Activated CD8-positive, alpha-beta memory T cell treated with anti-CD3 and anti-CD28 coated beads, Interleukin-2, amount 10 ng/mL, durations not matched to agents 7 days and 5 days (primary cell): ENCODE data around the gene DGAT2. TPM values are rescaled to one million over a fixed set of nuclear protein-coding genes. Genes with fewer than 3 reads are reported as not detected.
A peak's percentile ranks its signal among the peaks of the same experiment; 100 is the strongest.

Source experiments
- ATAC-seq: fragments of 150-1000 bp; cut with Tn5 transposase; one replicate; pipeline ENCODE4 v1.10.0; 2021; ENCODE audit warnings: moderate library complexity
- CTCF ChIA-PET: fragments of 350-600 bp; sonication (Branson Sonifier 250); formaldehyde crosslinking; loops from one replicate; lab custom pipeline; 2021; ENCODE audit warnings: antibody characterized with exemption; lab: Charles Lee
- DNase-seq: peaks from one replicate; pipeline ENCODE4 v3.0.0-alpha.2; 2020
- H3K27ac Mint-ChIP-seq: one replicate; pipeline ENCODE4 v1.8.0; 2021; ENCODE audit warnings: mild to moderate bottlenecking, mixed read lengths
- H3K27me3 Mint-ChIP-seq: one replicate; pipeline ENCODE4 v1.8.0; 2021; ENCODE audit warnings: mixed read lengths
- H3K36me3 Mint-ChIP-seq: one replicate; pipeline ENCODE4 v1.8.0; 2021; ENCODE audit warnings: mild to moderate bottlenecking, mixed read lengths
- H3K4me1 Mint-ChIP-seq: one replicate; pipeline ENCODE4 v1.8.0; 2021; ENCODE audit warnings: mixed read lengths
- H3K4me3 Mint-ChIP-seq: one replicate; pipeline ENCODE4 v1.8.0; 2021; ENCODE audit warnings: mild to moderate bottlenecking, moderate library complexity, mixed read lengths
- H3K9me3 Mint-ChIP-seq: one replicate; pipeline ENCODE4 v1.8.0; 2022; ENCODE audit warnings: low read depth, mixed read lengths
- total RNA-seq, 2 experiments: library from RNA; stranded (reverse); gene quantifications; one replicate each; pipeline ENCODE4 v1.2.3, GENCODE V29; 2021

The DGAT2 gene, protein sequence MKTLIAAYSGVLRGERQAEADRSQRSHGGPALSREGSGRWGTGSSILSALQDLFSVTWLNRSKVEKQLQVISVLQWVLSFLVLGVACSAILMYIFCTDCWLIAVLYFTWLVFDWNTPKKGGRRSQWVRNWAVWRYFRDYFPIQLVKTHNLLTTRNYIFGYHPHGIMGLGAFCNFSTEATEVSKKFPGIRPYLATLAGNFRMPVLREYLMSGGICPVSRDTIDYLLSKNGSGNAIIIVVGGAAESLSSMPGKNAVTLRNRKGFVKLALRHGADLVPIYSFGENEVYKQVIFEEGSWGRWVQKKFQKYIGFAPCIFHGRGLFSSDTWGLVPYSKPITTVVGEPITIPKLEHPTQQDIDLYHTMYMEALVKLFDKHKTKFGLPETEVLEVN
- 1 to 10 TPM; 1.5 to 1.8 TPM for total RNA-seq

DNA sequence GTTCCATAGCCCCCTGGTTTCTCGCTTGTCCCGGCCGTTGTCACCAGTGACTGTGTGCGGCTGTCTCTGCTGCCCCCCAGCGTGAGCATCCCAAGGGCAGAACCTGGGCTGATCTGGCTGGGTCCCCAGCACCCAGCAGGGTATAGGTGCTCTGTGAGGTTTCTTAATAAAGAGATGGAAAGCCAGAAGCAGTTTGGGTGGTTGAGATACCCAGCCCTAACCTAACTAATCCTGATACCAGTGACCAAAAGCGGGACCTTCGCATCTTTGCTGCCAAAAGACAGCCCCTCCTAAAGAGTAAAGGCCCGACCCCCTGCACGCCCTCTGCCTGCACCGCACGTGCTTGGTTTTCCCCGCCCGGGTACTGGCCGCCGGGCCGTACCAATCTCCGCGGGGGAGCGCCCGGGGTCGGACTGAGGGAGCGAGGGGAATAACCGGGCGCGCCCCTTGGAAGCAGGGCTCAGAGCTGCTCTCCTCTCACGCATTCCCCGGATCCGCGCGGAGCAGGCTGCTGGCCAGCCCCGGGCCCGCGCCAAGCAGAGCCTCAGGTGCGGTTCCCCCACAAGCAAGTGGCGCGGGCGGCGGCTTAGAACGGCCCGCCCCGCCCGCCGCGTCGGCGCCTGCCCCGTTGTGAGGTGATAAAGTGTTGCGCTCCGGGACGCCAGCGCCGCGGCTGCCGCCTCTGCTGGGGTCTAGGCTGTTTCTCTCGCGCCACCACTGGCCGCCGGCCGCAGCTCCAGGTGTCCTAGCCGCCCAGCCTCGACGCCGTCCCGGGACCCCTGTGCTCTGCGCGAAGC, at the start of gene DGAT2:
TSS of gene DGAT2 (plus strand) at position 667 of the 797 bp plus-strand sequence. CDS start 214 bp downstream, outside the sequence.
- H3K27me3 Mint-ChIP-seq: peaks cover 32% of the 10 kb centered on the region
- H3K27ac Mint-ChIP-seq: peak within 1 kb of the TSS; percentile 58
- peak; percentile 77 for DNase-seq
- no peaks in the 10 kb centered on the region for H3K9me3 Mint-ChIP-seq
- H3K36me3 Mint-ChIP-seq: no peaks in the 10 kb centered on the region
- ATAC-seq: peak; percentile 92
- CTCF ChIA-PET: interaction anchor here (1.0 to 1.5 kb wide), 2 partner anchors 9 to 13 kb away, joined by 4 to 5 read pairs; no protein-coding TSS in a partner anchor
- peaks cover 27% of the 10 kb centered on the region for H3K4me1 Mint-ChIP-seq
- peak within 1 kb of the TSS; percentile 57 for H3K4me3 Mint-ChIP-seq

DNA sequence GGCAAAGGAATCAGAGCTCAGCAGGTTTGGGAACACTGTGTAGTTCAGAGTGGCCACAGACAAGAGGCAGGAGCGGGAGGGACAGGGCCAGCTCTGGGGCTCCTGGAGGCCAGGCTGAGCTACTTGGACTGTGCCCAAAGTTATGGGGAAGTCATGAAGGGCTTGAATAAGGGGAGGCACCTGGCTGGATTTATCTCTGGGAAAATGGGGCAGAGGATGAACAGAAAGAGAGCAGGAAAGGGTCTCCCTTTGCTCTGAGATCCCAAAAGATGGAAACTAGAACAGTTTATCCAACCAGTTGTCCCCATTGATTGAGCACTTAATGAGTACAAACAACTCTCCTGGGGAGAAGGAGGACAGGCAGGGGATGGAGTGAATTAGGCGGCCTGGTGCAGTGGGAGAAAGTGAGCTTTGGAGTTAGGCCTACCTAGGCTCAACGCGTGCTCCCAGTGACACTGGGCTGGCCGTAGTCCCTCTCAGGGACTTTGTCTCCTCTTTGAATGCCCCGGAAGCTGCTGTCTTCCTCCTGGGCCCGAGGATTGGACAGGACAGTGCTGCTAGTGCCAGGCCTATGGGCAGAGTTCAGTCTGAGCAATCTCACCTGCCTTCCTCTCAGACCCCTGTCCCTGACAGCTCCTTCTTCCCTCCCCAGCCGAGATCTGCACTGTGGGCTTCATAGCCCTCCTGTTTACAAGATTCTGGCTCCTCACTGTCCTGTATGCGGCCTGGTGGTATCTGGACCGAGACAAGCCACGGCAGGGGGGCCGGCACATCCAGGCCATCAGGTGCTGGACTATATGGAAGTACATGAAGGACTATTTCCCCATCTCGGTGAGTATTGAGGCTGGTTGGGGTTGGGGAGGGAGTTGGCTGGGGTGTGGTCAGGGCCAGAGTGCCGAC, 49.0 kb upstream of the DGAT2 start:
- CTCF ChIA-PET: interaction anchor here (1.2 kb wide), 2 partner anchors 14 to 147 kb away, joined by 3 to 5 read pairs; no protein-coding TSS in a partner anchor
- Mint-ChIP-seq H3K9me3 (no peaks in the 10 kb centered on the region), H3K27ac (no peak overlapping the region), H3K36me3 (no peaks in the 10 kb centered on the region), H3K4me3 (no peak overlapping the region), H3K27me3 (peaks cover 5% of the 10 kb centered on the region), H3K4me1 (peaks cover 2% of the 10 kb centered on the region)
- DNase-seq (no peak), ATAC-seq (no peak)

DNA sequence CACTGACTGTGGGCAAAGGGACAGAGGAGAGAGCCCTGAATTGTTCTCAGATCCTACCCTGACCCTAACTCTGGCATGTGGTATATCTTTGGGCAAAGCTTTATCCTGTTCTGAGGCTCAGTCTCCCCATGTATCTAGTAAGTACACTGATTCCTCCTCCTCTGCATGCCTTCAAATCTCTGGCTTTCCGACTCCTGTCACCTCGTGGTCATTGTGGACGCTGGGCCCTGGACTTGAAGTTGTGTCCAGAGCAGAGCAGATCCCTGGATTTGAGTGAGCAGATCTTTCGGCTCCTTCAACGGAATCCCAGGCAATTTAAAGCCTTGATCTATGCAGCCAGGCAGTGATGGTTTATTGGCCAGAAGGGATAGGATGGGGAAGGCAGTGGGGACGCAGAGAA, 47.9 kb upstream of the DGAT2 start:
- Mint-ChIP-seq H3K27me3 (peaks cover 5% of the 10 kb centered on the region), H3K4me1 (peaks cover 2% of the 10 kb centered on the region), H3K9me3 (no peaks in the 10 kb centered on the region), H3K4me3 (no peak overlapping the region), H3K36me3 (no peaks in the 10 kb centered on the region), H3K27ac (no peak overlapping the region)
- no peak for DNase-seq
- no peak for ATAC-seq
- CTCF ChIA-PET: interaction anchor here (1.1 kb wide), 1 partner anchor 15 kb away, joined by 3 read pairs; no protein-coding TSS in a partner anchor

DNA sequence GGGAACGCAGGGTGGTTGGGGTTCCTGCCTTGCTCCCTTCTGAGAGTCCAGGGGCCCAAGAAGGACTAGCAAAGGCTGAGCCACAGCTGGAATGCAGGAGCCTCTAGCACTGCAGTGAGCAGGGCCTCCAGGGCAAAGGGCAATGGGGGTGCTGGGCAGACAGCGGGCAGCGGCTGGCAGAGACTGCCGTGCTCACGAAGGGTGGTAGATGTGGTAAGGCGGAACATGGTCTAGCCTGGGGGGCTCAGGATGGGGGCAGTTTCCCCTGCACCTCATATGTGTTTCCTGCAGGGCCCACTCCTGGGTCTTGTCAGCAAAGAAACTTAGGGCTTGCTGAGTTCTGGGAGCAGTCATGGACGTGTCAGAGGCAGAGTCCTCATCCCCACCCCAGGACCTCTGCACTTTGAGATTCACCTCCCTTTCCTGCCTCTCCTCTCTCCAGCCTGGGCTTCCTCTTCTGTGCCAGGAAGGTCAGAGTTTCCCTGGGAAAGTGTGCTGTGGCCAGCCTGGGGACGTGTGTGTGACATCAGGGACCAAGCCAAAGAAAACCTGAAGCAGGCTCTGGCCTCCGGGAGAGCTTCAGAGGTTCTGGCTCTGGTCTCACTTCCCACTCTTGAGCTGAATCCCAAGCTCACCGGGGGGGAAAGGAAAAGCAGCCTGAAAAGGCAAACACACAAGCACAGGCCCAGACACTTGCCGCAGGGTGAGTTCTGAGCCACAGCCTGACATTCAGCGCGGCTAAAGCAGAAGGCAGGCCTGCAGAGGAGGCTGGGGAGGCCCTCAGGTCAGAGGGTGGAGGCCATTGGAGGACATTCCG, 46.5 kb upstream of the DGAT2 start:
- no peak overlapping the region for H3K4me3 Mint-ChIP-seq
- no peak overlapping the region for H3K27ac Mint-ChIP-seq
- no peak for DNase-seq
- H3K36me3 Mint-ChIP-seq: no peaks in the 10 kb centered on the region
- H3K9me3 Mint-ChIP-seq: no peaks in the 10 kb centered on the region
- peaks cover 1% of the 10 kb centered on the region for H3K27me3 Mint-ChIP-seq
- CTCF ChIA-PET: interaction anchor here (0.9 to 2.9 kb wide), 9 partner anchors 8 to 430 kb away, joined by 3 to 27 read pairs (median 4); no protein-coding TSS in a partner anchor
- ATAC-seq: no peak
- H3K4me1 Mint-ChIP-seq: peaks cover 2% of the 10 kb centered on the region

DNA sequence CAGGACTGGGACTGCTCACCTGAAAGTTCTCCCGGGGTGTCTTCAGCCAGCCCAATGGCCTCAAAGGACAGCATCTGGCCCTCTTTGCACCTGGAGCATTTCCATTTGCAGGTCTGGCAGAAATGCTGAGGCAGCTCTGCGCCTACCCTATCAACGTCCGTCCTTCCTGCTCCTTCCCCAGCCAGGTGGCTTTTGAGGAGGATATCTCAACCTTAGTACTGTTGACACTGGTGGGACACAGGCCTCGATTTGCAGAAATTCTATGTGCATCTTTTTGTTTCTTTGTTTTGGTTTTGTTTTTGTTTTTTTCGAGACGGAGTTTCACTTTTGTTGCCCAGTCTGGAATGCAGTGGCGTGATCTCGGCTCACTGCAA, 45.9 kb upstream of the DGAT2 start:
- no peak for DNase-seq
- Mint-ChIP-seq H3K27me3 (no peaks in the 10 kb centered on the region), H3K4me3 (no peak overlapping the region), H3K4me1 (peaks cover 2% of the 10 kb centered on the region), H3K36me3 (no peaks in the 10 kb centered on the region), H3K27ac (no peak overlapping the region), H3K9me3 (no peaks in the 10 kb centered on the region)
- CTCF ChIA-PET: interaction anchor here (0.9 to 2.9 kb wide), 10 partner anchors 8 to 429 kb away, joined by 3 to 27 read pairs (median 4); no protein-coding TSS in a partner anchor
- ATAC-seq: no peak

DNA sequence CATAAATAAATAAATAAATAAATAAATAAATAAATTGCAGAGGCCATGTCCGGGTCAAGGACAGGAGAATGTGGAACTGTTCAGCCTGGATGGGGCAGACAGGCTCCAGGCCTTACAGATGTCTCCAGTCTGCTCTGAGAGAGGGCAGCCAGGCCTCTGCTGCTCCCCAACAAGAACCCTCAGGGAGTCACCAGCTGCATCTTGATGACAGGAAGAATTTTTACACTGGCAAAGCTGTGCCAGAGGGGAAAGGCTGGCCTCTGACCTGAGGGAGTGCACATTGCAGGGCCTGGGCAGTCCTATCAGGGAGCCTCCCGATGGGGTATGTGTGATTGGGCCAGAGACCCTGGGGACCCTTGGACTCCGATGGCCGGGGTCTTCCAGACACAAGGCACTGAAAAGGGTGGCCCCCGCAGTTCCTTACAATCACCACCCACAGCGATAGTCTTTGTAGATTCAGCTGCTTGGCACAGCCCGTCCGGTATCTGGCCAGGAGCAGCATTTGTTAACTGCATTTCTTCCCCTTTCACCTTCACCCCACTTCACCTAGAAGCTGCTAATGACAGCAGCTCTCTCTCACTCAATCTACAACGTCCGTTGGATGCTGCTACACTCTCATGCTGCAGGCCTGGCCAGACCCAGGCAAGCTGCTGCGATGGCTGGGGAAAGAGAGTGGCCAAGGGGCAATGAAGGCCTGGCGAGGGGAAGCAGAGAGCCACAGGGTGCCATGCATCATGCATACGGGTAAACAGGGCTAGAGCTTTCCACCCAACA, 42.8 kb upstream of the DGAT2 start:
- CTCF ChIA-PET: interaction anchor here (1.3 kb wide), 1 partner anchor 19 kb away, joined by 4 read pairs; no protein-coding TSS in a partner anchor
- no peaks in the 10 kb centered on the region for H3K27me3 Mint-ChIP-seq

DNA sequence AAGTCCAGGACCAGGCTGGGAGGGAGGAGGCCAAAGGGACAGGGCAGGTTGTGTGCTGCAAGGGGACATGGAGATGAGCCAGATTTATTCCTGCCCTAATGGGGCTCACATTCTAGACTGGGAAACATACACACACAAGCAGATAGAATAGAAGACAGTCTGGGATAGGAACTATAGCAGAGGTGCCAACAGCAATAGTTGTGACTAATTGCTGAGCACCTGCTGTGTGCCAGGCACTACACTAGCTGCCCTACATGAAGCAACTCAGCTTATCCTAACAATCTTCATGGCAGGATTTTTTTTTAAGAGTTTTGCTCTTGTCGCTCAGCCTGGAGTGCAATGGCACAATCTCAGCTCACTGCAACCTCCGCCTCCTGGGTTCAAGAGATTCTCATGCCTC, 39.6 kb upstream of the DGAT2 start:
- no peak for ATAC-seq
- no peaks in the 10 kb centered on the region for H3K36me3 Mint-ChIP-seq
- peaks cover 2% of the 10 kb centered on the region for H3K27me3 Mint-ChIP-seq
- CTCF ChIA-PET: no interaction called here
- no peaks in the 10 kb centered on the region for H3K9me3 Mint-ChIP-seq
- H3K4me3 Mint-ChIP-seq: no peak overlapping the region
- no peaks in the 10 kb centered on the region for H3K4me1 Mint-ChIP-seq
- no peak for DNase-seq
- H3K27ac Mint-ChIP-seq: no peak overlapping the region

More for the DNA sequence above, 42.8 kb upstream of the DGAT2 start:
- H3K4me1 Mint-ChIP-seq: peaks cover 2% of the 10 kb centered on the region
- no peak overlapping the region for H3K4me3 Mint-ChIP-seq
- H3K27ac Mint-ChIP-seq: peak overlapping the region; percentile 22
- ATAC-seq (no peak), DNase-seq (no peak)
- H3K9me3 Mint-ChIP-seq: no peaks in the 10 kb centered on the region
- no peaks in the 10 kb centered on the region for H3K36me3 Mint-ChIP-seq

DNA sequence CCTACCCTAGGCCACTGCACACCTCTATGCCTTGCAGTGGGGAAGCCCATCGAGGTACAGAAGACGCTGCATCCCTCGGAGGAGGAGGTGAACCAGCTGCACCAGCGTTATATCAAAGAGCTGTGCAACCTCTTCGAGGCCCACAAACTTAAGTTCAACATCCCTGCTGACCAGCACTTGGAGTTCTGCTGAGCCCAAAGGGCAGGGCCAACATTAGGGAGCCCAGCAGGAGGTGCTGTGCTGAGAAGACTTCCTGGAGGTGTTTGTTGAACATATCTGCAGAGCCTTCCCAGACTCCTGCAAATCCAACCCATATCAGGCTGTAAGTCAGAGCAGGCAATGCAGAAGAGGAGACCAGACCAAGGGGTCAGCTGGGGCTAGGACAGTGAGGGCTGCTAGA, 37.5 kb upstream of the DGAT2 start:
- CTCF ChIA-PET: no interaction called here
- no peak for ATAC-seq
- no peaks in the 10 kb centered on the region for H3K36me3 Mint-ChIP-seq
- H3K27me3 Mint-ChIP-seq: peaks cover 2% of the 10 kb centered on the region
- no peaks in the 10 kb centered on the region for H3K9me3 Mint-ChIP-seq
- no peak overlapping the region for H3K27ac Mint-ChIP-seq
- no peak overlapping the region for H3K4me3 Mint-ChIP-seq
- H3K4me1 Mint-ChIP-seq: no peaks in the 10 kb centered on the region
- no peak for DNase-seq

DNA sequence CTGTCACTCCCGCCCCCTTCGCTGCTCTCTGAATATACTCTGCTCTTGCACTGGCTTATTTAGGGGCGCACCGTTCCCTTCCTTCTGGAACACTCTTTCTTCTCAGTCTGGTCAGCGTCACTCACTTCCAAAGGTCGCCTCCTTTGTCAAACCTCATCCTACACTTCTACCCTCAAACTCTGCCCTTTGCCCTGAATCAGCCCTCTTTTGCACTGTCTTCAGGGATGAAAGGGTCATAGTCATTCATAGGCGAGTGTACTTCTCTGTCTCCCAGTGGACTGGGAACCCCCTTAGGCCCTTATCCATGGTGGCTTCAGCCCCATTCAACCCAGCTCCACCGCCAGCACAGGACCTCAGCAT, 35.5 kb upstream of the DGAT2 start:
- ATAC-seq: no peak
- no peak for DNase-seq
- Mint-ChIP-seq H3K27me3 (peaks cover 9% of the 10 kb centered on the region), H3K4me1 (no peaks in the 10 kb centered on the region), H3K4me3 (no peak overlapping the region), H3K27ac (no peak overlapping the region), H3K36me3 (no peaks in the 10 kb centered on the region), H3K9me3 (no peaks in the 10 kb centered on the region)
- CTCF ChIA-PET: no interaction called here

DNA sequence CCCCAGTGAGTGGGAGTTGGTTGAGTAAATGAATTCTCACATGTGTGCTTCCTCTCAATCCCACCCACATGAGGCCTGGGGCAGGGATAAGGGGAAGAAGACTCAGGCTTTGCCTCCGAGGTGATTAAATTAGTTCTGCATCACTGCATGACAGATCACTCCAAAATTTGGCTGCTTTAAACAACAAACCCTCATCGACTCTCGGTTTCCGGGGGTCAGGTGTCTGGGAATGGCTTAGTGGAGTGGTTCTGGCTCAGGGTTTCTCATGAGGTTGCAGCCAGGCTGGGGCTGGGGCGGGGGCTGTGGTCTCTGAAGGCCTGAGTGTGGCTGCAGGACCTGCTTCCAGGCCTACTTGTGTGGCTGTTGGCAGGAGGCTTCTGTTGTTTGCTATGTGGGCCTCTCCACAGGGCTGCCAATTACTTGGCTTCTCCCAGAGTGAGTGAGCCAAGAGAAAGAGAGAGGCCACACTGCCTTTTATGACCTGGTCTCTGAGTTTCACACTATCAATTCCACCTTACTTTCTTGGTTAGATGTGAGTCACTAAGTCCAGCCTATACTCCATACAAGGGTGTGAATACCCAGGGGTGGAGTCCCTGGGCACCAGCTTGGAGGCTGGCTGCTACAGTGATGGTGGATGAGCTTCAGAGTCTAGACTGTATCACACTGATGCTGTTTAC, 35.0 kb upstream of the DGAT2 start:
- H3K4me3 Mint-ChIP-seq: no peak overlapping the region
- no peaks in the 10 kb centered on the region for H3K36me3 Mint-ChIP-seq
- peaks cover 11% of the 10 kb centered on the region for H3K27me3 Mint-ChIP-seq
- H3K9me3 Mint-ChIP-seq: no peaks in the 10 kb centered on the region
- no peak for DNase-seq
- no peaks in the 10 kb centered on the region for H3K4me1 Mint-ChIP-seq
- no peak overlapping the region for H3K27ac Mint-ChIP-seq
- CTCF ChIA-PET: interaction anchor here (1.4 kb wide), 1 partner anchor 10 kb away, joined by 3 read pairs; no protein-coding TSS in a partner anchor
- ATAC-seq: no peak

DNA sequence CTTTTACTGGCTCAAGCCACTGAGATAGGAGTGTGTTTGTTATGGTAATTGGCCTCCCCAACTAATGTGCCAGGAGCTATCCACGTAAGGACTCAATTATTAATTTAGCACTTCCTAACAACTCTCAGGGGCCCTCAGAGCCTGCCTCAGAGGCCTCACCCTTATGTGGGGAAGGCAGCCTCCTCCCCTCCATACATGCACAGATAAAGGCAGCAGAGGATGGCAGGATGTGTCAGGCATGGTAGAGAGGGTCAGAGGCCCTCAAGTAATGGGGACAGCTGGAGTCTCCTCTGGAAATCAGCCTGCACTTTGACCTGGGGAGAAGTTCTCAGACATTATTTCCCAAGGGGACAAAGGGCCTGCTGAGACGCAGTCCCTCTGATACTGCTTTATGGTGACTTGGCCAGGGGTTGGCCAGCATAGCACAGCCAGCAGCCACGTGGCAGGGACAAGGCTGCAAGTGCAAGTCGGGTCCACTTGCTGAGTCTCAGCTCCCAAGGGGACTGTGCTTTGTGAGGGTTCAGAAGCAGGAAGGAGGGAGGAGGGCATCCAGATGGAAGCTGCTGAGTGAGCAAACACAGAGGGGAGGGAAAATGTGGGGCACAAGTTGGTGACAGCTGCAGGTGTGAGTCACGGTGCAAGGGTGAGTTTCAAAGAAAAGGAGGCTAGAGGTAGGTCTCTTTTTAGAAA, 33.9 kb upstream of the DGAT2 start:
- no peaks in the 10 kb centered on the region for H3K36me3 Mint-ChIP-seq
- no peaks in the 10 kb centered on the region for H3K9me3 Mint-ChIP-seq
- no peak overlapping the region for H3K27ac Mint-ChIP-seq
- peaks cover 18% of the 10 kb centered on the region for H3K27me3 Mint-ChIP-seq
- no peaks in the 10 kb centered on the region for H3K4me1 Mint-ChIP-seq
- DNase-seq (no peak), ATAC-seq (no peak)
- H3K4me3 Mint-ChIP-seq: no peak overlapping the region
- CTCF ChIA-PET: interaction anchor here (1.4 kb wide), 1 partner anchor 11 kb away, joined by 3 read pairs; no protein-coding TSS in a partner anchor
